ENCODE data around the gene PFKM.
"Not testable (repeated sequence)": the region's sequence is repeated elsewhere in the genome, so short reads cannot be mapped to it uniquely, and the experiment has no call there.

The PFKM gene

GRCh38 chr12:48119078-48119833 is at the start of gene PFKM:
TSS of gene PFKM (plus strand) at chr12:48119364. CDS start at chr12:48122775, 3,411 bp downstream.
- DNase-seq = peak; percentile 92

GRCh38 chr12:48070033-48070432 is 49.1 kb upstream of the PFKM start:
- no peak for DNase-seq

GRCh38 chr12:48070731-48071130 is 48.4 kb upstream of the PFKM start:
- no peak for DNase-seq

GRCh38 chr12:48071808-48072207 is 47.4 kb upstream of the PFKM start:
- DNase-seq = no peak

- DNase-seq = no peak
Measured at GRCh38 chr12:48072266-48072665, 46.9 kb upstream of the PFKM start.

GRCh38 chr12:48074266-48074665 is 44.9 kb upstream of the PFKM start:
- DNase-seq = no peak

GRCh38 chr12:48075832-48076231 is 43.3 kb upstream of the PFKM start:
- no peak for DNase-seq

- no peak for DNase-seq
Measured at GRCh38 chr12:48077111-48077510, 42.1 kb upstream of the PFKM start.

- DNase-seq = no peak
Measured at GRCh38 chr12:48078901-48079300, 40.3 kb upstream of the PFKM start.

GRCh38 chr12:48080285-48080684 is 38.9 kb upstream of the PFKM start:
- DNase-seq = no peak

- DNase-seq = no peak
Measured at GRCh38 chr12:48080821-48081220, 38.3 kb upstream of the PFKM start.

- DNase-seq = no peak
Measured at GRCh38 chr12:48084066-48084465, 35.1 kb upstream of the PFKM start.

- no peak for DNase-seq
Measured at GRCh38 chr12:48084841-48085460, 34.2 kb upstream of the PFKM start.

- no peak for DNase-seq
Measured at GRCh38 chr12:48086327-48086726, 32.8 kb upstream of the PFKM start.

- no peak for DNase-seq
Measured at GRCh38 chr12:48092611-48093010, 26.6 kb upstream of the PFKM start.

- no peak for DNase-seq
Measured at GRCh38 chr12:48104531-48104930, 14.6 kb upstream of the PFKM start.

- no peak for DNase-seq
Measured at GRCh38 chr12:48105321-48105866, 13.8 kb upstream of the PFKM start.

- peak; percentile 94 for DNase-seq
Measured at GRCh38 chr12:48105867-48106680, 13.1 kb upstream of the PFKM start, which contains the start of gene SENP1. TSS of gene SENP1 (minus strand) at chr12:48106079. CDS start at chr12:48101472, 4,607 bp downstream.

- no peak for DNase-seq
Measured at GRCh38 chr12:48106681-48107613, 12.2 kb upstream of the PFKM start.

- DNase-seq = peak; percentile 15
Measured at GRCh38 chr12:48109424-48109823, 9.7 kb upstream of the PFKM start.

- no peak for DNase-seq
Measured at GRCh38 chr12:48110691-48111311, 8.4 kb upstream of the PFKM start.

- DNase-seq = not testable (repeated sequence)
Measured at GRCh38 chr12:48111312-48111693, 7.9 kb upstream of the PFKM start.
